ENCODE measurements around the gene NAV2. TPM values are rescaled to one million over a fixed set of nuclear protein-coding genes. Genes with fewer than 3 reads are reported as not detected.
"Not testable (repeated sequence)": the region's sequence is repeated elsewhere in the genome, so short reads cannot be mapped to it uniquely, and the experiment has no call there.

NAV2 gene
- polyA plus RNA-seq, 5 donors, result 14.5 to 25.1 (median 21.0) TPM

DNA sequence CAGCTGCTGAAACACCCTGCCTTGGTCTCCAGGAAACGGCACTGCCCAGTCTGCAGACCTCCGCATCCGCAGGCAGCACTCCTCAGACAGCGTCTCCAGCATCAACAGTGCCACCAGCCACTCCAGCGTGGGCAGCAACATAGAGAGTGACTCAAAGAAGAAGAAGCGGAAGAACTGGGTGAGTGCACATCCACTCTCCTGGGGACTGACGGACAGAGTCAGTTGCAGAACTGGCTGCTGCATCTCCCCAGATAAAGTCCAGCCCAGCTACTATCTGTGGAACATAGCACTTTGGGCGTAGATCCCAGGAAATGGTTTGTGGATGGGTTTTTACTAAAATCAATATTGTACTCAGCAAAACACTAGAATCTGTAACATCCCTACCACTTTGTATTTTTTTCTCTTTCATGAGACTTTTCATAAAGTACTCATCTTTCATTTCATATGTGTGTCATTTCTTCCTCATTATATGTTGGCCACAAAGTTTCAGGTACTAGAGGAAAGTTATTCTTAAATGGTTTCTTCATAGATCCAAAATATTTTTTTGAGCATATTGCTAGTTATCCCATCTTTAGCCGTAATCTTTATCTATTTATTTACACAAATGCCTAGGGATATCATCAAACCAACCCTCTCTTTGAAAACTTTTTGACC is 367.5 kb downstream of the NAV2 start:
- DNase-seq, result no peak

DNA sequence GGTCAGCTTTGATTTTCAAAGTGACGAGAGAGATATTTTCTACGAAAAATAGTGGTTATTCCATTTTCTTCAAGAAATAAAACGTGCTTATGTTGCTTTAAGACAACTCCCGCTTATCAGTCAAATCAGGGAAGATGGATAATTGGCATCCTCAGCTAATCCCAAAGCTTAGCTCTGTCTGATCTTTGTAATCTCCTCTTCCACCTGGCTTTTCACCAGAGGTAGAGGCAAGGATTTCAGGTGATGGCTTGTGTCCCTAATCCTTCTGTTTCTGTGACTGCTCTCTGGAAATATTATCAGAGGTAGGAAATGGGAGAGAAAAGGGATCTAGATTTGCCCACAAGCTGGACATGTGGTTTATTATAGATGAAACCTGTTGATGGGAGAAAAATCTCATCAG is 368.7 kb downstream of the NAV2 start:
- no peak for DNase-seq

DNA sequence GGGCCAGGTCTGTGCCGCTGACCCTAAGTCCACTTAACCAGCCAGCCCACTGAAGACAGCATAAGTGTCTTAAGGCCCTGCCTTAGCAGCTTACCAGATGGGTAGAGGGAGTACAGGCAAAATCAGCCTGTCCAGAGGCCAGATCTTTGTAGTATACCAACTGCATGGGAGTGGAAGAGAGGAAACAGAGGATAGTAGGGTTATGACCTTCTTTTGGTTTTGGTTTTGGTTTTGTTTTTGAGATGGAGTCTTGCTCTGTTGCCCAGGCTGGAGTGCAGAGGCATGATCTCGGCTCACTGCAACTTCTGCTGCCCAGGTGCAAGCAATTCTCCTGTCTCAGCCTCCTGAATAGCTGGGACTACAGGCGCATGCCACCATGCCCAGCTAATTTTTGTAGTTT is 371.2 kb downstream of the NAV2 start:
- DNase-seq, result not testable (repeated sequence)

DNA sequence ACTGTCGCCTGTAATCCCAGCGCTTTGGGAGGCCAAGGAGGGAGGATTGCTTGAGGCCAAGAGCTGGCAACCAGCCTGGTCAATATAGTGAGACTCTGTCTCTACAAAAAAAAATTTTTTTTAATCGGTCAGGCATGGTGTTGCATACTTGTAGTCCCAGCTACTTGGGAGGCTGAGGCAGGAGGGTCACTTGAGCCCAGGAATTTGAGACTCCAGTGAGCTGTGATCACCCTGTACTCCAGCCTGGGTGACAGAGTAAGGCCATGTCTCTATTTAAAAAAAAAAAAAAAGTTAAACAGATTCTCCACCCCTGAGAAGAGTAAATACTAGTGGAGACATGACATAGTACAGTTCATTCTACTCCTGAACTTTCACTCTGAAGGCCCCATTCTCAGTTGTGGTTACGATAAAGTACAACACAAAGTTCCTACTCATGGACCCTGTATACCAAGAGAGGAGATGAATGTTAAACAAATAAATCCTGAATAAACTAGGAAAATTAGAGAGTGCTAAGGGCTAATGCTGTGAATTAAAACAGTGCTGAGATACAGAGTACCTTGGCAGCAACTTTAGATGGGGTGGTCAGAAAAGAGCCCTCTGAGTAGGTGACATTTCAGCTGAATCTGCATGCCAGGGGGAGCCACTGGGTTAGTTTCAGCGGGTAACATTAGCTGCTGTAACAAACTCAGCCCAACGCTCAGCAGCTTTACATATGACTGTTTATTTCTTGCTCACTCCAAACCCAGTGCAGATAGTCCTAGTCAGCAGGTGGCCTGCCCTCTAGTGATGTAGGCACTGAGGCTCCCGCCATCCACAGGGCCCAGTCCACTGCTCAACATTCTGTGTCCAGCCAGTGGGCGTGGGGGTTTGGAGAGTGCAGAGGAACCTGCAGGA is 372.5 kb downstream of the NAV2 start:
- DNase-seq, result no peak

DNA sequence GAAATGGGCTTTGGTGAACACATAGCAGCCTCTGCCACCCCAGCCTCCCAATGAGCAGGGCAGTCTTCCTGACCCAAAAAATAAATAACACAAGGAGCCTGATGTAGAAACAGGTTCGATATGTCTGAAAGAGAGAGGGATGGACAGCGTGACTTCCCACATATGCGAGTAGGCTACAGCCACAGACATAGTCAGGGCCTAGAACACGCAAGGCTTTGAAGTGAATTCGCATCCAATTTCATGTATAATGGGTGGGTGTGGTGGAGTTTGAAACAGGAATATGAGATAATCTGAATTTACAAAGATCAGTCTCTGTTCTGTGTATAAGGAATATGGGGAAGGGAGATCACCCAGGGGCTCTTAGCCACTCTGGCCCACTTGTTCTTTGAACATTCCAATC is 373.3 kb downstream of the NAV2 start:
- DNase-seq, result no peak

DNA sequence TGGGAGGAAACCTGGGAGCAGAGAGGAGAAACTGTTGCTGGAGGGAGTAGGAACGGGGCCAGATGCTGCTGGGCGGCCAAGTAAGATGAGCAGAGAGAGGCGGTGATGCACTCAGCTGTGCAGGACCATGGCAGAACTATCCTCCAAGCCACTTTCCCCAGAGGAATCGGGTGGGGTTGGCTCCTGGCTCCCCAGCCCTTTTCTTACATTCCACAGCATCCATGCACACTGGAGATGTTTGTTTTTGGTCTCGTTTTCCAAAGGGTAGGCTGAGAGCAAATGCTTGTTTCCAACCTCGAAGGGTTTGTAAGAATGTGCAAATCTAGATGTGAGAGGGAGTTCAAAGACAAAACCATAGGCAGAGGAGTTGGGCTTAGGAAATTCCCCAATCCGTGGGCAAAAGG is 374.5 kb downstream of the NAV2 start:
- DNase-seq, result no peak

DNA sequence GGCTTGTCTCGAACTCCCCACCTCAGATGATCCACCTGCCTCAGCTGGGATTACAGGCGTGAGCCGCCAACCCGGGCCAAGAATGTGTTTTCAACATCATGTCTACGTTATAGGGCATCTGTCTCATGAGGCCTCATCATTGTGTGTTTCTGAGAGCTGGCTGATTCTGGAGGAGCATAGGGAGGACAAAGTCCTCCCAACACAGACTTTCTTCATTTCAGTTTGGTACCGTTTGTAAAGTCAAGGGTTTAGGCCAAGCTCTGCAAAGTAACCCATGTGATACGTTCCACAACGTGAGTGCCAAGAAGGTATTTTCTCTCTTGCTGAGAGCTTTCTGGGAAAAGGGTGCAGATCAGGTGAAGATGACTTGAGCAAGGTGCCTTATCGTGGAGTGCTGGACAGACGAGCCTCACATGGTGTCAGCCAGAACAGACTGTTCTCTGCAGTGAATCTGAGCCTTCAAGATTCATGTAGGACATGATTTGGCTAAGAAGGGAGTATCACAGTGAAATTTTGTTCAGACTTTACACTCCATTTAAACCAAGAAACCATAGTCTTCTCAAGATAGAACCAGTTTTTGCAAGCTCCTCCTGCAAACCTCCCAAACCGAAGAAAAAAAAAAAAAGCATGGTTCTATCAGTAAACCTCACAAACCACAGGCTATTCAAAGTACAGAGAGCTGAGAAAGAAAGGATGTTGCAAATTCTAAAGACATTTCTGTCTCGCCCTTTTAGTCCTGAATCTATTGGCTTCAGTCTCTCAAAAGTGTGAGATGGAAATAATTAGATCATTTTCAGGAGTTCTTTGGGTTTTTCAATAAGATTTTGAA is 376.0 kb downstream of the NAV2 start:
- no peak for DNase-seq

DNA sequence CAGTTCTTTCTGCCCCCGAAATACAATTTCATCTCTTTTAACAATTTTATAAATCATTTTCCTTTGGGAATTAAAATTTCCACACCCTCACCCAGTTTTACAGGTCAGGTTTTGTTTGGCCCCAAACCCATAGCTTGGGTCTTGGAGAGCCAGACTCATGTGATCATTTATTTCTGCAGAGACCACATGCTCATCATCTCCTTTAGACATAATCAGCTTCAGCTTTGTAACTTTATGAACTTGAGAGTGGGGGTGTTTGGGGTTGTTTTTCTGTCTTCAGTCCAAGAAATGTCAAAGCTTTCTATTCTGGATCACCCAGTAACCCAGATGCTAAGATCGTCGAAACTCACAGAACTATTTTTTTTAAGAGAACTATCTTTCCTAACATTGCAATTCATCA is 376.7 kb downstream of the NAV2 start:
- no peak for DNase-seq

DNA sequence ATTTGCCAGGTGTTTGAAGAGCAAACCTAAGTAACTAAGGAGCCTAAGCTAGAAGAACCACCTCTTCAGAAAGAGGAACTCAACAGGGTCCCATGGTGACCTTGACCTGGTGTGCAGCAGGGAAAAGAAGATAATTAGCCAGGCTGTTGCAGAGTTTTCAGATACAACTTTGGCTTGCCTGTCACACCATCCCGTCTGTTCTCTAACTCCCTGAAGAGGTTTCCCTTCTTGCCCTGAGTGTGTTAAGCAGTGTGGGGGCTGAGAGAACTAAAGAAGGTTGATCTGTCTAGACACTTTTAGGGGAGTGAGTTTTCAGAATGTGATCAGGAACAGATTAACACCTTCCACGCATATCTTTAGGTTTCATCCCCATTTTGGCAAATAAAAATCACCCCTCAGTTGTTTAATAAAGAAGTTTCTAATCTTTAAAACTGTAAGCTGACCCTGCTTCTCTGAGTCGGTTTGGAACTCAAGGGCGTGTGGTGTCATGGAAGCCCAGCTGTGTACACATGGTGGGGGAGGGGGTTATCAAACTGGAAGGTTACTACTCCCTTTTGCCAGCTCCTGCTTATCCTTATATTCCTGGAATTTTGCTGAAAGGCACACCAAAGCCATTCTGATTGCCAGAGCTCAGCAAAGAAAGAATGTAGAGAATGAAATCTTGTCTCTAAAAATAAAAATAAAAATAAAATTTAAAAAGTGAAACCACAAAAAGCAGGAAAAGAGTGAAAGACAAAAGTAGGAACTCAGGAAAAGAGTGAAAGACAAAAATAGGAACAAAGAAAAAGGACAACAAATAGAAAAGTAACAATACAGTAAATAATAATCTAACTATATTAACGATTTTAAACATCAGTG is 377.4 kb downstream of the NAV2 start:
- DNase-seq, result no peak

DNA sequence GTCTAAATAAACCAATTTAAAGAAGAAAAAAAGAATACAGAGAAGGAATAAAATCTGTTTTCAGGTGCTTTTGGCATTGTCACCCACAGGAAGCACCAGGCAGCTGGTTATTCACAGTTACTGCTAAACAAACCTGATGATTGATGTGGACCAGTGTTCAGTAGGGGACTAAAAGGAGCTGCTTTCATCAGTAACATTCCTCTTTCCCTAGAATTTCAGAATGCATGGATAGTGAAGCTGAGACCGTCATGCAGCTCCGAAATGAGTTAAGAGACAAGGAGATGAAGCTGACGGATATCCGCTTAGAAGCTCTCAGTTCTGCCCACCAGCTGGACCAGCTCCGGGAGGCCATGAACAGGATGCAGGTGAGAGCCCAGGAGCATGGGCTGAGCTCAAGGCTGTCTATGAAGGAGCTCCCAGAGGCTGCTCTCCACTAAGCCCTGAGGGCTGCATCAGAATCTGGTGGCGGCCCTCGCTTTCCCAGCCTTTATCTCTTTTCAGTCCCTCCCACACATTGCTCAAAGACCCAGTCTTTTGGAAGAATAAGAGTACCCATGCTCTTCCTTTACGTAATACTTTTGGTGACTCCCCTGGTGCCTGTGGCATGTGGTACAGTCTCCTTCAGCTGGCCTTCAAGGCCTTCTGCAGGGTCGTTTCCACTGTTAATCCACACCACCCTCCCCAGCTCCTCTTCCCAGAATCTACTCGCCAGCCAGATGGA is 378.2 kb downstream of the NAV2 start:
- DNase-seq, result no peak

DNA sequence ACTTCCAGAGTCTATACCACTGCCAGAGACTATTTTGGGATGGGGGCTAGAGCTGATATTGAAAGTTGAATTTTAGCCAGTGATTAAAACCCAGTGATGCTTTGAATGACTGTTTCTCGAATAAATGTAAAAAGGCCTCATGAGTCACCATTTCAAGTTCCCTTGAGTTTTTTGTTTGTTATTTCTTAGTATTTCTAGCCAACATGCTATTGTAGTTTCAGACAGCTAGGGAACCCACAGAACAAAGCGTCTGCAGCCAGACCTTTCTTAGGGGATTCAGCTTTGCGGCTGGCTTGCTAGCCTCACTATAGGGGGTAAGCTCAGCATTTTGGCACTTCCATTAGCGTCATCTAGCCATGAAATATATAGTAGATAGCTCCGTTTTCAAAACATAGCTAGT is 381.1 kb downstream of the NAV2 start:
- no peak for DNase-seq

DNA sequence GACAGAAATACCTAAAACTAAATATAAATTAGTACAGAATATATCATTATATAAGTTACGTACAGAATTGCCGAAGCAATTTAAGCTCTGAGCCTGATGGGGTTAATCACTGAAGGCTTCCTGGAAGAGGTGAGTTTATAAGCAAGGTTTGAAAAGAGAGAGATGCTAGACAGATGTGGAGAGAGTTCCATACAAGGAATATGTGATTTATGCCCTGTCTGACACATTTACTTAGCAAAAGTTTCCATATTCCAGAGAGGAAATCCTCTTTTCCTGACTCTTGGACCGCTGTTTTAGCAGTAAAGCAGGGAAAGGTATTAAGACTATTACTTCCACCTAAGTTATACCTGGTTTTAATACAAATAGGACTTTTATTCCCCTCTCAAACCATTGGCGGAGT is 382.6 kb downstream of the NAV2 start:
- DNase-seq, result no peak

DNA sequence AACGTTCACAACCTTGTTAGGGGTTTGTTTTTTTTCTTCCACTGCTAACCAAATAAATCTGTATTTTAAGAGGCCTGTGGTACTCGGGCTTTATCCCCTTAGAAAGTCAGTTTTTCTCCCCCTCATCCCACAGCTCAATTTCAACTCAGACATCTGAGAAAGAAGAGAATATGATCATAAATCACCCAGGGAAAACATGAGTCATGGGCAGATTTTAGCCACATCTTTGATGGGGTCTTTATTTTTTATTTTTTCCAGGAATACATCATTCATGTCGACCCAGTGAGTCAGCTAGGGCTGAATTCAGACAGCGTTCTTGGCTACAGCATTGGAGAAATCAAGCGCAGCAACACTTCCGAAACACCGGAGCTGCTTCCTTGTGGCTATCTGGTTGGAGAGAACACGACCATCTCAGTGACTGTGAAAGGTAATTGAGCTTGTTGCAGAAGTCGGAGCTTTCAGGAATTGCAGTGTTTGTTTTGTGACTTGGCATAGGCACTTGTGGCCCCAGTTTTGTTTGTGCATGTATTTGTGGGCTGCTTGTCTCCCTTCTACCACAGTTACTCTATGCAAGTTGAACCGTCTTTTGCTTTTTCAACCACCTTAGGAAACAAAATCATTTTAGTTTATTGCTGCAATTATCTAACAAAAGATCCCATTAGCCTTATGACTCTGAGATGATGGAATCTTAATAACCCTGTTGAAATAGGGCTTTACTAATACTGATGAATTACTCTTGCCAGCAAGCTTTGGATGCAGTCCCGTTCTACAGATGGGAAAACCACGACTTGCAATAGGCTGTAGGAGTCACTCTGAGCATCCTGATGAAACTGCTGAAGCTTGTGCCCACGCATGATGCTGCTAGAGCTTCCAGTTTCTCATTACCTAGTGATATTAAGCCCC is 384.9 kb downstream of the NAV2 start:
- no peak for DNase-seq

DNA sequence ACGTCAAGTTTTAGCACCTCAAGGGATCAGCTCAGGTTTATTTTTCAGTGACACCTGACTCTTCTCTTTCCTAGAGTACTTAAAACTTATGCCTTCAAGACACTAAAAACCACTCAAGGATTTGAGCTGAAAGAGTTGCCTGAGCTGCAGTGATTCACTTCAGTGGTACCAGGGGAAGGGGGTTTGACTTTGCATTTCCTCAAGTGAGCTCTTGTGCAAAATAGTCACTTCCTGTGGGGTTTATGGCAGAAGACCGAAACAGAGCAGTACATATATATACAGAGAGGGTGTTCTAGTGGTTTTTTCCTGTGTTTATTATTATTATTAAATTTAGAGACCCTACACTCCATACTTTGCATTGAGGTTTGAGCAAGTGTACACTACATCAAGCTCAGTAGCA is 386.9 kb downstream of the NAV2 start:
- DNase-seq, result no peak

DNA sequence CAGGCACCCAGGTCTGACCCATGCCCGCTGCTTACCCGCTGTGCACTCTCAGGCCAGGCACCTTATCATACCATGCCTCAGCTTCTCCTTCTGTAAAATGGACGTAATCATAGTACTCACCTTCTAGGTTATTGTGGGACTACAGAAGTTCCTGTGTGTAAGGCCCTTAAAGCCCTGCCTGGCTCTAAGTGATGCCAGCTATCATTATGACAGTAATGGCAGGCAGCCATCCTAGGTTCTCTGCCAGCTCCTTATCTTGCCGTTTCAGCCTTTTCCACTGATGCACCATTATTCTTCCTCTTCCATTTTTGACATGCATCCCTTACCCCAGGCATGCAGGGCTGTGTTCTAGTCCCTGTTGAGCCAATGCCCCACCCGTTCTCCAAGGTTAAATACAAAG is 389.8 kb downstream of the NAV2 start:
- no peak for DNase-seq

DNA sequence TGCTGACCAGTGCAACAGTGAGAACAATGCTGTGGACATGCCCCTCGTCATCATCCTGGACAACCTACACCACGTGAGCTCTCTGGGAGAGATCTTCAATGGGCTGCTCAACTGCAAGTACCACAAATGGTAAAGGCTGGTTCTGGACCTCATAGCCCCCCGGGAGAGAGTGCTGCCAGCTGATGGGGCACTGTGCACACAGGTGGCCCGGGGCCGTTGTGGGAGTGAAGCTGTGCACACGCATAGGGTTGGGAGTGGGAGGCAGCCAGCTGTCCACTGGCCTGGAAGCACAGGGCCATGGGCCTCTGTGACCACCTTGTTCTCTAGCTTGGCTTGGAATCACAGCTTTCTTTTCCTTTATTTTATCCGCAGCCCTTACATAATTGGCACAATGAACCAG is 390.6 kb downstream of the NAV2 start:
- no peak for DNase-seq

DNA sequence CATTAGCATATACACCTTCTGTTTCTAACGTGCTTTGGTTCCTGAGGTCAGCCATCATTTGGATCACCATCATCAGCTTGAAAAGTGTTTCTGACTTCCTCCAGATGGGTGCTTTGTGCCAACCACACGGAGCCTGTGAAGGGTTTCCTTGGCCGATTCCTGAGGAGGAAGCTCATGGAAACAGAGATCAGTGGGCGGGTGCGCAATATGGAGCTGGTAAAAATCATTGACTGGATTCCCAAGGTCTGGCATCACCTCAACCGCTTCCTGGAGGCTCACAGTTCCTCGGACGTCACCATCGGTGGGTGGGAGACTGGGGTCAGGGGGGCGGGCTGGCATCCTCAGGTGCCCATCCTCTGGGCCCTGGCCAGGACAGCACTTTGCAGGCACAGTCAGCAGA is 392.8 kb downstream of the NAV2 start:
- no peak for DNase-seq

DNA sequence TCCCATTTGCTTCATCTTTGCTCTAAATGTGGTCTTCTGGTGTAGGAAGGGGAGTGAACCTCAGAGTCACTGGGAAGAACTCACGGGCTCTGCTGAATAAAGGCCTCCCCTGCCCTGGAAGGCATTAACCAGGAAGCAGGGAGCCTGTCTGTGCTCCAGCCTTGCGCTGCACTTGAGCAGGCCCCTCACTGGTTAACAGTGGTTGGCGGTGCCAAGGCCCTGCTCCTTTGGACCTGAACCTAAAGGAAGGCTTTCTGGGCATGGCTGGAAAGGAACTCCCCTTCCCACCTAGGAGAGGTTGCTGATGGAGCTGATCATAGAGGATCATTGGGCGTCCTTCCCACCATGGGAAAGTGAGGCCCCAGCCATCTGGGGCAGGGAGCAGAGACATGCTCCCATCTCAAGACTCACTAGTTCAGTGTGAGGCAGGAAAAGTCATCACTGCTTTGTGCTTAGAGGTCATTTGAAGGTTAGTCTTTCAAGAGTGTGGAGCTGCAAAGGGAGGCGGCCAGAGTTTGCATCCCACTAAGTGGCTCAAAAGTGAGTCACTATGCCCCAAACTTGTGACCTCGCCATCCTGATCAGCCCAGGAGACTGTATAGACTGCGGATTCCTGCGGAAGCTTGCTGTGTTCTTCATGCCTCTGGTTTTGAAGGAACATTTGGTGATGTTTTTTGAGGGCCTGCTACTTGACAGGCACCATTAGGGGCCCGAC is 397.3 kb downstream of the NAV2 start:
- no peak for DNase-seq

All from right lung (tissue), 5 donors.